Right lobe of liver (tissue), 6 donors: Measurements from ENCODE around the gene TMEM151B. TPM values are rescaled to one million over a fixed set of nuclear protein-coding genes. Genes with fewer than 3 reads are reported as not detected.

Experiments used
- ATAC-seq, 4 donors: fragments of 200-7000 bp; cut with Tn5 transposase; one replicate each; pipeline ENCODE4 v1.9.1; 2020; ENCODE audit warnings: mild to moderate bottlenecking in 4 of 4, moderate library complexity in 4 of 4
- DNase-seq, 3 donors: peaks; one replicate each; pipeline ENCODE4 v3.0.0-alpha.2; 2020
- H3K27ac ChIP-seq, 3 donors: fragments of 200-600 bp; one replicate each; pipeline ENCODE4 v1.8.0; 2022
- H3K27me3 ChIP-seq, 2 donors: fragments of 200-600 bp; one replicate each; pipeline ENCODE4 v1.8.0; 2022
- H3K36me3 ChIP-seq, 4 donors: fragments of 200-600 bp; sonication (generic) in 1 of 4; one replicate each; pipeline versions ENCODE4 v1.5.1 to v1.8.0; 2017 to 2022; ENCODE audit warnings: control low read depth in 1 of 4
- H3K4me1 ChIP-seq, 4 donors: fragments of 200-600 bp; sonication (generic) in 1 of 4; one replicate each; pipeline versions ENCODE4 v1.5.1 to v1.8.0; 2017 to 2022; ENCODE audit warnings: control low read depth in 1 of 4
- H3K4me3 ChIP-seq, 3 donors: fragments of 200-600 bp; one replicate each; pipeline ENCODE4 v1.8.0; 2022
- H3K9me3 ChIP-seq, 4 donors: fragments of 200-600 bp; sonication (generic) in 1 of 4; one replicate each; pipeline versions ENCODE4 v1.5.1 to v1.8.0; 2017 to 2022; ENCODE audit warnings: control low read depth in 1 of 4
- POLR2A ChIP-seq: fragments of 450-650 bp; IDR thresholded peaks from one replicate; pipeline ENCODE4 v1.6.1; 2017; ENCODE audit warnings: antibody characterized with exemption, mild to moderate bottlenecking
- WGBS: methylation state at CpG from one replicate; pipeline ENCODE4 v1.1.6; 2018; ENCODE audit warnings: low coverage, low lambda C conversion rate; ENCODE audit not compliant: insufficient coverage; ENCODE audit errors: missing lambda C conversion rate; 5-methylcytosine and 5-hydroxymethylcytosine counted together
- intact Hi-C, 2 donors: fragments of 100-400 bp; cut with DNase I; formaldehyde crosslinking; loops; one replicate each; pipeline versions ENCODE4 v1.11.2 to v1.14.1; 2022
- long read RNA-seq: library from polyadenylated mRNA; unstranded; transcript quantifications from one replicate; pipeline ENCODE4 v2.0.0, GENCODE V29; 2019
- total RNA-seq, 6 experiments: library from RNA; depleted of rRNA in 2 of 6; stranded (reverse); fragments of >200 nt in 2 of 6; fragmentation: NEBNext Ultra II Directional in 3 of 6; extraction: Animal tissue kit (Norgen Biotek cat#: 25700) in 3 of 6; gene quantifications; one replicate each; pipeline versions ENCODE4 v1.1.0 to v1.2.4, GENCODE V29; 2016 to 2023
- TF ChIP-seq, protein P1 (sequence below), 4 donors: fragments of 200-600 bp in 3 of 4; fragments of 450-650 bp in 1 of 4; IDR thresholded peaks; one replicate each; pipeline versions ENCODE4 v1.5.1 to v1.8.0; 2016 to 2022; ENCODE audit warnings: antibody characterized with exemption in 4 of 4, mild to moderate bottlenecking in 2 of 4
- donor health status: DM: no; HTN: yes; CAD: no.
- donor health status: DM: no; HTN: no; CAD: no.
- donor health status: DM: no; HTN: no; CAD: no.
- donor health status: DM: no; HTN: yes; CAD: no.
- donor health status: DM: no; HTN: yes; CAD: no.

TMEM151B gene
- not detected for total RNA-seq
- long read RNA-seq, result 0 reads

DNA sequence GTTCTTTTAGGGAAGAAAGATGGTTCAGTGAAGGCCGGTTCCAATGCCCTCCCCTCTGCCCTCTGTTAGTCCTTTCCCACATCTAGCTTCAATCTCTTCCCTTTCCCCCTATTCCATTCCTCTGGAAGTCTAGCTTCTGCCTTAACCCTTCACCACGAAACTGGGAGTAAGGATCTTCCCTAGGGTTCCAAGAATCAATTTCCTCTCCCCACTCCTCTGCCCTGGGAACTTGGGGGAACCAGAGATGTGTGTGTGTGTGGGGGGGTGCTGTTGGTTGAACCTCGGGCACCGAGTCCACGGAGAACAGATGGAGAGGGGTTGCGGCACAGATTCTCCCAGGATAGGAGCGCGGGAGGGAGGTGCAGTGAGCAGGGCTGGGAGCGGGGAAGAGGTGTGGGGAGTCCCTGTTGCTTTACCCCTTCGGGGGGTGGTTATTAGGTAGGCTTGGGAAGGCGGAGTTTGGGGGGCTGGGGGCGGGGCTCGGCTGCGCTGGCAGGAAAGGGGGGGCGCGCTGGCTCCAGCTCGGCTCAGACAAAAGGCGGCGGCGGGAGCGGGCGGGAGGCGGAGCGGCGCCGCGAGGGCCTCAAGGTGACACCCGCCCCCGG is at the start of gene TMEM151B:
Gene TMEM151B (plus strand): TSS at position 530 of the 605 bp plus-strand sequence. CDS start 293 bp downstream, outside the sequence.
- no peak for ATAC-seq
- Histone ChIP-seq H3K9me3 (no peaks in the 10 kb centered on the region), H3K27ac (no peak within 1 kb of the TSS), H3K4me3 (peak within 1 kb of the TSS in 1 of 3 donors; percentile 27), H3K4me1 (no peaks in the 10 kb centered on the region), H3K27me3 (no peaks in the 10 kb centered on the region), H3K36me3 (no peaks in the 10 kb centered on the region)
- TF ChIP-seq POLR2A, result no peak
- TF ChIP-seq, protein P1, sequence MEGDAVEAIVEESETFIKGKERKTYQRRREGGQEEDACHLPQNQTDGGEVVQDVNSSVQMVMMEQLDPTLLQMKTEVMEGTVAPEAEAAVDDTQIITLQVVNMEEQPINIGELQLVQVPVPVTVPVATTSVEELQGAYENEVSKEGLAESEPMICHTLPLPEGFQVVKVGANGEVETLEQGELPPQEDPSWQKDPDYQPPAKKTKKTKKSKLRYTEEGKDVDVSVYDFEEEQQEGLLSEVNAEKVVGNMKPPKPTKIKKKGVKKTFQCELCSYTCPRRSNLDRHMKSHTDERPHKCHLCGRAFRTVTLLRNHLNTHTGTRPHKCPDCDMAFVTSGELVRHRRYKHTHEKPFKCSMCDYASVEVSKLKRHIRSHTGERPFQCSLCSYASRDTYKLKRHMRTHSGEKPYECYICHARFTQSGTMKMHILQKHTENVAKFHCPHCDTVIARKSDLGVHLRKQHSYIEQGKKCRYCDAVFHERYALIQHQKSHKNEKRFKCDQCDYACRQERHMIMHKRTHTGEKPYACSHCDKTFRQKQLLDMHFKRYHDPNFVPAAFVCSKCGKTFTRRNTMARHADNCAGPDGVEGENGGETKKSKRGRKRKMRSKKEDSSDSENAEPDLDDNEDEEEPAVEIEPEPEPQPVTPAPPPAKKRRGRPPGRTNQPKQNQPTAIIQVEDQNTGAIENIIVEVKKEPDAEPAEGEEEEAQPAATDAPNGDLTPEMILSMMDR (IDR thresholded peaks at IDR 0.05), result no peak
- WGBS, result 32% methylated on average over 8 of the region's 29 CpGs
- intact Hi-C loops, result loop anchor here (5.0 kb wide), 1 partner anchor 67 kb away; no protein-coding TSS in a partner anchor
- DNase-seq, result peak in 1 of 3 donors; percentile 8

DNA sequence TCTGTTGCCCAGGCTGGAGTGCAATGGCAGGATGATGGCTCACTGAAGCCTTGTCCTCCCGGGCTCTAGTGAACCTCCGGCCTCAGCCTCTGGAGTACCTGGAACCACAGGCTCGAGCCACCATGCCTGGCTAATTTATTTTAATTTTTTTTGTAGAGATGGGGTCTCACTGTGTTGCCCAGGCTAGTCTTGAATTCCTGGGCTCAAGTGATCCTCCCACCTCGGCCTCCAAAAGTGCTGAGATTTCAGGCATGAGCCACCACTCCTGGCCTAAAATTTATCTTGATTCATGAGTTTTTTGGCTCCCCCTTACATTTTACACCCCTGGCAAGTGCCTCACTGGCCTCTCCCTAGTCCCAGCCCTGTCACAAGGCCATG is 49.3 kb upstream of the TMEM151B start:
- TF ChIP-seq, protein P1 (IDR thresholded peaks at IDR 0.05), result no peak
- ATAC-seq (no peak), DNase-seq (no peak)
- 70% methylated on average over 4 of the region's 4 CpGs for WGBS
- Histone ChIP-seq H3K27me3 (no peaks in the 10 kb centered on the region), H3K36me3 (no peaks in the 10 kb centered on the region), H3K4me3 (no peak overlapping the region), H3K9me3 (no peaks in the 10 kb centered on the region), H3K4me1 (peaks cover 6 to 81% (median 42%) of the 10 kb centered on the region in 4 donors), H3K27ac (peak overlapping the region; percentile 75 to 84 (median 78))
- intact Hi-C loops, result no loop called here

DNA sequence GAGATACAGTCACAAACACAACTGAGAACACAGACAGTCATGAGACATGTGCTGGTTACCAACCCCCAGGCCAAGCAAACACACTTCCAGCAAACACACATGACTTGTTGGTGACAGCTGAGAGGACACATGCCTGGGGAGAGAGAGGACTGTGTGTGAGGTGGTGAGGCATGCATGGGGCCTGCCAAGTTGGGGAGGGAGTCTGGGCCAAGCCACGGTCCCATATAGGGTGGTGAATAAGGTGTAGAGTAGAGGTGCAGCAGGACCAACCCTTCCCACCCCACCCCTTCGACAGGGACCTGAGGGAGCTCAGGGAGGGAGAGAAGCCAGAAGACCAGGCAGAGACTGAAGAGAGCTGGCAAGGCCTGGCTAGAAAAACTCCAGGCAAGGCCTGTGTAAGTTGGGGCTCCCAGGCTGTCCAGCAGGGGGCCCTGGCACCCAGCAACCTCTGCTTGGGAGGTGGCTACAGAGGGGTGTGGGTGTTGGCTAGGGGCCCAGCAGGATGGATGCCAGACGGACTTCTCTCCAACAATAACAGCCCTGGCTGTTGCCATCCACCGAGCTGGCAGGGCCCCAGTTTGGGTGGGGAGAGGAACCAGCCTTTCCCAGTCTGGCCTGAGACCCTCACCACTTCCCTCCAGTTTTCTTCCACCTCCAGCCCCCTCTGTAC is 48.8 kb upstream of the TMEM151B start:
- Histone ChIP-seq H3K36me3 (no peaks in the 10 kb centered on the region), H3K9me3 (no peaks in the 10 kb centered on the region), H3K27ac (peak overlapping the region; percentile 75 to 84 (median 78)), H3K4me3 (no peak overlapping the region), H3K4me1 (peaks cover 6 to 85% (median 44%) of the 10 kb centered on the region in 4 donors), H3K27me3 (no peaks in the 10 kb centered on the region)
- peak; percentile 51 to 70 (median 61) for ATAC-seq
- TF ChIP-seq POLR2A, result no peak
- TF ChIP-seq, protein P1 (IDR thresholded peaks at IDR 0.05), result peak; percentile 76 to 90 (median 86)
- intact Hi-C loops, result no loop called here
- DNase-seq, result peak; percentile 96 to 98 (median 97)
- WGBS, result 0% methylated on average over 4 of the region's 4 CpGs

GRCh38 chr6:44221961-44222335 is 48.3 kb upstream of the TMEM151B start:
- DNase-seq, result no peak
- peaks cover 6 to 85% (median 44%) of the 10 kb centered on the region in 4 donors for H3K4me1 ChIP-seq
- 20% methylated on average over 2 of the region's 2 CpGs for WGBS
- H3K27ac ChIP-seq, result peak overlapping the region; percentile 75 to 84 (median 78)
- intact Hi-C loops, result no loop called here
- no peaks in the 10 kb centered on the region for H3K9me3 ChIP-seq
- H3K4me3 ChIP-seq, result no peak overlapping the region
- no peaks in the 10 kb centered on the region for H3K36me3 ChIP-seq
- no peaks in the 10 kb centered on the region for H3K27me3 ChIP-seq
- TF ChIP-seq, protein P1 (IDR thresholded peaks at IDR 0.05), result no peak
- TF ChIP-seq POLR2A, result no peak
- no peak for ATAC-seq
